HL-60 (cell line): ENCODE results near the gene CRYBG2.

Experiments used
- POLR2AphosphoS5 ChIP-seq: IDR thresholded peaks from 2 replicates; pipeline ENCODE4 v1.6.1; 2012; ENCODE audit warnings: low read depth
- TF ChIP-seq, protein P1 (sequence below): IDR thresholded peaks from one replicate; pipeline ENCODE4 v1.5.1; 2011; ENCODE audit warnings: low read length, control low read depth, inconsistent platforms; ENCODE audit not compliant: insufficient read depth
- TF ChIP-seq, protein P2 (sequence below): IDR thresholded peaks from 2 replicates; pipeline ENCODE4 v1.6.1; 2012; ENCODE audit warnings: low read depth; ENCODE audit not compliant: insufficient replicate concordance

DNA sequence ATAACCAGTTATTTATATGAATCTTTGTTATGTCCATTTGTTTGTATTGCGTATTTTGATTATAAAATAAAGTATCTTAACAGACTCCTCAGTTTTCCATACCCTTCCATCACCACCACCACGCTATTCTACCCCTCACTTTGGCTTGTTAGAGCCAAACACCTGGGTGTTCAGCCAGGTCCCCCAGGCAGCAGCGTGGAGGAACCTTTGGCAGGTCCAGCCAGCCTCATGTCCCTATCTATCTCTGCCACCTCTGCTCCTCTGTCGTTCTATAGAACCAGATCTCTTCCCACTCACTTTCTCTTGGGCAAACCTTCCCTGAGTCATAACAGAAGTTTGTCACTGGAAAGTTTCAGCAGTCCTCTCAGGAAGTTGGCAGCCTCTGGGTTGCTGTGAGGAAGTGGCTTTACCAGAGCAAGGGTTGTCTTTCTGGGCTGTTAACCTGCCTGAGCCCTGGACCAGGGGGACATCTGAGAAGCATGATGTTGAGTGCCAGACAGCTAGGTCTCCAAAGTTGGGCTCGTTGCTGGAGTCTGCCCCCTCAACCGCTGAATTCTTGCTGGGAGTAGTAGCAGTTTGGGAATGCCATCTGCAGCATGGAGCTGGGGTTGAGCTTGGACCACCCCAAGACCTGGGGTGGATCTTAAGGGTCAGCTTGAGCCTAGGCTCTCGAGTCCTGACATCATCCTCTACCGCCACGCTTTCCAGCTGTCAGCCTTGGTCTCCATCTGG, 75.0 kb downstream of the CRYBG2 start:
- no peak for TF ChIP-seq POLR2AphosphoS5
- TF ChIP-seq, protein P1, sequence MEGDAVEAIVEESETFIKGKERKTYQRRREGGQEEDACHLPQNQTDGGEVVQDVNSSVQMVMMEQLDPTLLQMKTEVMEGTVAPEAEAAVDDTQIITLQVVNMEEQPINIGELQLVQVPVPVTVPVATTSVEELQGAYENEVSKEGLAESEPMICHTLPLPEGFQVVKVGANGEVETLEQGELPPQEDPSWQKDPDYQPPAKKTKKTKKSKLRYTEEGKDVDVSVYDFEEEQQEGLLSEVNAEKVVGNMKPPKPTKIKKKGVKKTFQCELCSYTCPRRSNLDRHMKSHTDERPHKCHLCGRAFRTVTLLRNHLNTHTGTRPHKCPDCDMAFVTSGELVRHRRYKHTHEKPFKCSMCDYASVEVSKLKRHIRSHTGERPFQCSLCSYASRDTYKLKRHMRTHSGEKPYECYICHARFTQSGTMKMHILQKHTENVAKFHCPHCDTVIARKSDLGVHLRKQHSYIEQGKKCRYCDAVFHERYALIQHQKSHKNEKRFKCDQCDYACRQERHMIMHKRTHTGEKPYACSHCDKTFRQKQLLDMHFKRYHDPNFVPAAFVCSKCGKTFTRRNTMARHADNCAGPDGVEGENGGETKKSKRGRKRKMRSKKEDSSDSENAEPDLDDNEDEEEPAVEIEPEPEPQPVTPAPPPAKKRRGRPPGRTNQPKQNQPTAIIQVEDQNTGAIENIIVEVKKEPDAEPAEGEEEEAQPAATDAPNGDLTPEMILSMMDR, result no peak
- TF ChIP-seq, protein P2, sequence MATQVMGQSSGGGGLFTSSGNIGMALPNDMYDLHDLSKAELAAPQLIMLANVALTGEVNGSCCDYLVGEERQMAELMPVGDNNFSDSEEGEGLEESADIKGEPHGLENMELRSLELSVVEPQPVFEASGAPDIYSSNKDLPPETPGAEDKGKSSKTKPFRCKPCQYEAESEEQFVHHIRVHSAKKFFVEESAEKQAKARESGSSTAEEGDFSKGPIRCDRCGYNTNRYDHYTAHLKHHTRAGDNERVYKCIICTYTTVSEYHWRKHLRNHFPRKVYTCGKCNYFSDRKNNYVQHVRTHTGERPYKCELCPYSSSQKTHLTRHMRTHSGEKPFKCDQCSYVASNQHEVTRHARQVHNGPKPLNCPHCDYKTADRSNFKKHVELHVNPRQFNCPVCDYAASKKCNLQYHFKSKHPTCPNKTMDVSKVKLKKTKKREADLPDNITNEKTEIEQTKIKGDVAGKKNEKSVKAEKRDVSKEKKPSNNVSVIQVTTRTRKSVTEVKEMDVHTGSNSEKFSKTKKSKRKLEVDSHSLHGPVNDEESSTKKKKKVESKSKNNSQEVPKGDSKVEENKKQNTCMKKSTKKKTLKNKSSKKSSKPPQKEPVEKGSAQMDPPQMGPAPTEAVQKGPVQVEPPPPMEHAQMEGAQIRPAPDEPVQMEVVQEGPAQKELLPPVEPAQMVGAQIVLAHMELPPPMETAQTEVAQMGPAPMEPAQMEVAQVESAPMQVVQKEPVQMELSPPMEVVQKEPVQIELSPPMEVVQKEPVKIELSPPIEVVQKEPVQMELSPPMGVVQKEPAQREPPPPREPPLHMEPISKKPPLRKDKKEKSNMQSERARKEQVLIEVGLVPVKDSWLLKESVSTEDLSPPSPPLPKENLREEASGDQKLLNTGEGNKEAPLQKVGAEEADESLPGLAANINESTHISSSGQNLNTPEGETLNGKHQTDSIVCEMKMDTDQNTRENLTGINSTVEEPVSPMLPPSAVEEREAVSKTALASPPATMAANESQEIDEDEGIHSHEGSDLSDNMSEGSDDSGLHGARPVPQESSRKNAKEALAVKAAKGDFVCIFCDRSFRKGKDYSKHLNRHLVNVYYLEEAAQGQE, result no peak
